ENCODE measurements around the gene LIN28B.
A peak's percentile ranks its signal among the peaks of the same experiment; 100 is the strongest.

Gene LIN28B

GRCh38 chr6:105068407-105068806 is 111.5 kb downstream of the LIN28B start:
- H3K79me2 ChIP-seq (ENCODE audit: control insufficient read depth, insufficient read depth, low read length, poor library complexity), result no peaks in the 10 kb centered on the region
- no peak overlapping the region for H3K23ac ChIP-seq (ENCODE audit: low read length)
- no peak overlapping the region for H3K4me3 ChIP-seq (ENCODE audit: low read depth, low read length)
- H4K12ac ChIP-seq (ENCODE audit: low read depth, low read length), result no peak overlapping the region
- no peaks in the 10 kb centered on the region for H3K36me3 ChIP-seq (ENCODE audit: control insufficient read depth in 1 of 2, insufficient read depth in 2 of 2, low read length in 2 of 2)
- H3K14ac ChIP-seq (ENCODE audit: low read length), result no peak overlapping the region
- peaks cover 2% of the 10 kb centered on the region for H3K79me1 ChIP-seq (ENCODE audit: low read length)
- no peak overlapping the region for H2BK12ac ChIP-seq (ENCODE audit: low read length)
- H3K18ac ChIP-seq (ENCODE audit: low read length), result no peak overlapping the region
- no peaks in the 10 kb centered on the region for H3K27me3 ChIP-seq (ENCODE audit: insufficient read depth, low read length)
- H3K9me3 ChIP-seq (ENCODE audit: insufficient read depth, low read depth, low read length), result no peaks in the 10 kb centered on the region
- H4K8ac ChIP-seq (ENCODE audit: low read depth, low read length), result no peak overlapping the region
- no peak overlapping the region for H2BK5ac ChIP-seq (ENCODE audit: low read depth, low read length, poor library complexity)
- H3K4me1 ChIP-seq (ENCODE audit: control insufficient read depth in 1 of 2, insufficient read depth in 2 of 2, low read length in 2 of 2), result no peaks in the 10 kb centered on the region
- no CpG with 5 or more reads among the region's 2 CpGs for WGBS (ENCODE audit: extremely low coverage, insufficient coverage, insufficient read length)
- no peak overlapping the region for H2AFZ ChIP-seq (ENCODE audit: insufficient read depth, low read length, poor library complexity)
- H3K27ac ChIP-seq (ENCODE audit: low read depth, low read length), result no peak overlapping the region
- no peak overlapping the region for H3K4me2 ChIP-seq (ENCODE audit: low read length)
- H2AK5ac ChIP-seq (ENCODE audit: low read length), result no peak overlapping the region
- DNase-seq, result no peak
- no peak overlapping the region for H3K4ac ChIP-seq (ENCODE audit: low read depth, low read length)
- no peak overlapping the region for H4K91ac ChIP-seq (ENCODE audit: low read depth, low read length)
- H3K9ac ChIP-seq (ENCODE audit: low read length), result no peak overlapping the region
- no peak overlapping the region for H2BK120ac ChIP-seq (ENCODE audit: insufficient read depth, low read length, poor library complexity)

GRCh38 chr6:105069821-105070445 is 113.0 kb downstream of the LIN28B start:
- Histone ChIP-seq H4K12ac (ENCODE audit: low read depth, low read length) (no peak overlapping the region), H3K23ac (ENCODE audit: low read length) (no peak overlapping the region), H3K4me1 (ENCODE audit: control insufficient read depth in 1 of 2, insufficient read depth in 2 of 2, low read length in 2 of 2) (no peaks in the 10 kb centered on the region), H2AFZ (ENCODE audit: insufficient read depth, low read length, poor library complexity) (no peak overlapping the region), H3K36me3 (ENCODE audit: control insufficient read depth in 1 of 2, insufficient read depth in 2 of 2, low read length in 2 of 2) (no peaks in the 10 kb centered on the region), H3K4ac (ENCODE audit: low read depth, low read length) (no peak overlapping the region), H4K91ac (ENCODE audit: low read depth, low read length) (no peak overlapping the region), H3K9me3 (ENCODE audit: insufficient read depth, low read depth, low read length) (no peaks in the 10 kb centered on the region), H3K9ac (ENCODE audit: low read length) (no peak overlapping the region), H2BK12ac (ENCODE audit: low read length) (no peak overlapping the region), H3K79me2 (ENCODE audit: control insufficient read depth, insufficient read depth, low read length, poor library complexity) (no peaks in the 10 kb centered on the region), H2AK5ac (ENCODE audit: low read length) (no peak overlapping the region), H3K18ac (ENCODE audit: low read length) (no peak overlapping the region), H3K27me3 (ENCODE audit: insufficient read depth, low read length) (no peaks in the 10 kb centered on the region), H3K27ac (ENCODE audit: low read depth, low read length) (no peak overlapping the region), H2BK120ac (ENCODE audit: insufficient read depth, low read length, poor library complexity) (no peak overlapping the region), H2BK5ac (ENCODE audit: low read depth, low read length, poor library complexity) (no peak overlapping the region), H3K4me3 (ENCODE audit: low read depth, low read length) (no peak overlapping the region), H3K79me1 (ENCODE audit: low read length) (peaks cover 2% of the 10 kb centered on the region), H4K8ac (ENCODE audit: low read depth, low read length) (no peak overlapping the region), H3K4me2 (ENCODE audit: low read length) (no peak overlapping the region), H3K14ac (ENCODE audit: low read length) (no peak overlapping the region)
- WGBS (ENCODE audit: extremely low coverage, insufficient coverage, insufficient read length), result no CpG with 5 or more reads among the region's 1 CpG
- DNase-seq, result peak in 1 of 2 donors; percentile 22

- peak in 1 of 2 donors; percentile 60 for DNase-seq
- no peak overlapping the region for H3K27ac ChIP-seq (ENCODE audit: low read depth, low read length)
- H2AFZ ChIP-seq (ENCODE audit: insufficient read depth, low read length, poor library complexity), result no peak overlapping the region
- no peak overlapping the region for H2BK120ac ChIP-seq (ENCODE audit: insufficient read depth, low read length, poor library complexity)
- no peak overlapping the region for H2BK5ac ChIP-seq (ENCODE audit: low read depth, low read length, poor library complexity)
- H3K79me1 ChIP-seq (ENCODE audit: low read length), result peaks cover 2% of the 10 kb centered on the region
- H3K9me3 ChIP-seq (ENCODE audit: insufficient read depth, low read depth, low read length), result no peaks in the 10 kb centered on the region
- H4K8ac ChIP-seq (ENCODE audit: low read depth, low read length), result peak overlapping the region; percentile 10
- H4K91ac ChIP-seq (ENCODE audit: low read depth, low read length), result peak overlapping the region; percentile 14
- H4K12ac ChIP-seq (ENCODE audit: low read depth, low read length), result no peak overlapping the region
- H2AK5ac ChIP-seq (ENCODE audit: low read length), result no peak overlapping the region
- no peaks in the 10 kb centered on the region for H3K36me3 ChIP-seq (ENCODE audit: control insufficient read depth in 1 of 2, insufficient read depth in 2 of 2, low read length in 2 of 2)
- no peak overlapping the region for H2BK12ac ChIP-seq (ENCODE audit: low read length)
- H3K4me1 ChIP-seq (ENCODE audit: control insufficient read depth in 1 of 2, insufficient read depth in 2 of 2, low read length in 2 of 2), result no peaks in the 10 kb centered on the region
- H3K23ac ChIP-seq (ENCODE audit: low read length), result no peak overlapping the region
- no peaks in the 10 kb centered on the region for H3K79me2 ChIP-seq (ENCODE audit: control insufficient read depth, insufficient read depth, low read length, poor library complexity)
- H3K4me3 ChIP-seq (ENCODE audit: low read depth, low read length), result no peak overlapping the region
- no peak overlapping the region for H3K9ac ChIP-seq (ENCODE audit: low read length)
- H3K18ac ChIP-seq (ENCODE audit: low read length), result peak overlapping the region; percentile 65
- H3K4me2 ChIP-seq (ENCODE audit: low read length), result no peak overlapping the region
- H3K4ac ChIP-seq (ENCODE audit: low read depth, low read length), result no peak overlapping the region
- H3K14ac ChIP-seq (ENCODE audit: low read length), result no peak overlapping the region
- H3K27me3 ChIP-seq (ENCODE audit: insufficient read depth, low read length), result no peaks in the 10 kb centered on the region
Measured at GRCh38 chr6:105072798-105073199, 115.9 kb downstream of the LIN28B start.

GRCh38 chr6:105075210-105075609 is 118.3 kb downstream of the LIN28B start:
- Histone ChIP-seq H2AFZ (ENCODE audit: insufficient read depth, low read length, poor library complexity) (no peak overlapping the region), H3K4ac (ENCODE audit: low read depth, low read length) (no peak overlapping the region), H3K79me2 (ENCODE audit: control insufficient read depth, insufficient read depth, low read length, poor library complexity) (no peaks in the 10 kb centered on the region), H3K4me2 (ENCODE audit: low read length) (no peak overlapping the region), H2BK120ac (ENCODE audit: insufficient read depth, low read length, poor library complexity) (no peak overlapping the region), H4K12ac (ENCODE audit: low read depth, low read length) (no peak overlapping the region), H3K4me3 (ENCODE audit: low read depth, low read length) (no peak overlapping the region), H2AK5ac (ENCODE audit: low read length) (no peak overlapping the region), H3K14ac (ENCODE audit: low read length) (no peak overlapping the region), H2BK12ac (ENCODE audit: low read length) (no peak overlapping the region), H4K8ac (ENCODE audit: low read depth, low read length) (no peak overlapping the region), H3K4me1 (ENCODE audit: control insufficient read depth in 1 of 2, insufficient read depth in 2 of 2, low read length in 2 of 2) (no peaks in the 10 kb centered on the region), H3K18ac (ENCODE audit: low read length) (no peak overlapping the region), H2BK5ac (ENCODE audit: low read depth, low read length, poor library complexity) (no peak overlapping the region), H3K9me3 (ENCODE audit: insufficient read depth, low read depth, low read length) (no peaks in the 10 kb centered on the region), H3K9ac (ENCODE audit: low read length) (no peak overlapping the region), H3K79me1 (ENCODE audit: low read length) (peaks cover 2% of the 10 kb centered on the region), H3K27ac (ENCODE audit: low read depth, low read length) (no peak overlapping the region), H4K91ac (ENCODE audit: low read depth, low read length) (no peak overlapping the region), H3K27me3 (ENCODE audit: insufficient read depth, low read length) (no peaks in the 10 kb centered on the region), H3K36me3 (ENCODE audit: control insufficient read depth in 1 of 2, insufficient read depth in 2 of 2, low read length in 2 of 2) (peaks cover 3 to 4% of the 10 kb centered on the region in 2 experiments), H3K23ac (ENCODE audit: low read length) (no peak overlapping the region)
- DNase-seq, result no peak
